Endothelial cell of umbilical vein (primary cell): ENCODE data around the gene MEP1B. TPM values are rescaled to one million over a fixed set of nuclear protein-coding genes. Genes with fewer than 3 reads are reported as not detected.

ENCODE experiments used
- BruUV-seq: library from RNA; stranded (reverse); fragments of 400-500 nt; replicated peaks from 2 replicates; lab custom pipeline; 2021; lab: Mats Ljungman, UMichigan
- CTCF ChIA-PET: fragments of 300-600, 350-600 bp; sonication (Branson Sonifier 250); formaldehyde crosslinking; loops from one replicate; lab custom pipeline; 2021; ENCODE audit warnings: antibody characterized with exemption, inconsistent platforms; lab: Charles Lee
- POLR2A ChIA-PET: fragments of 300-600, 350-600 bp; sonication (Branson Sonifier 250); formaldehyde crosslinking; loops from one replicate; lab custom pipeline; 2021; ENCODE audit warnings: antibody characterized with exemption, inconsistent platforms; lab: Charles Lee
- DNase-seq: peaks from one replicate; pipeline ENCODE4 v3.0.0-alpha.2; 2011; ENCODE audit warnings: low read depth, low spot score
- FAIRE-seq: peaks from 2 replicates; lab custom pipeline; 2011; peaks lifted over from hg19 to GRCh38; lab: Jason Lieb, UNC
- H2AFZ ChIP-seq: 2 replicates; pipeline ENCODE4 v1.6.0; 2012; ENCODE audit warnings: low read depth, low read length, control low read depth, inconsistent platforms
- H3K27ac ChIP-seq: 2 replicates; pipeline ENCODE4 v1.5.1; 2011; ENCODE audit warnings: low read depth, mild to moderate bottlenecking, control low read depth, low read length, moderate library complexity; ENCODE audit not compliant: insufficient read depth
- H3K27me3 ChIP-seq, 2 experiments: 2 replicates each; pipeline versions ENCODE4 v1.6.0 to v1.6.1; 2011; ENCODE audit warnings: low read length in 2 of 2, mixed read lengths in 1 of 2; ENCODE audit not compliant: control insufficient read depth in 2 of 2, insufficient read depth in 2 of 2
- H3K36me3 ChIP-seq, 2 experiments: 2 replicates in 1 of 2; 3 replicates in 1 of 2; pipeline ENCODE4 v1.5.1; 2011; ENCODE audit warnings: low read length in 2 of 2, mild to moderate bottlenecking in 1 of 2, moderate library complexity in 1 of 2; ENCODE audit not compliant: control insufficient read depth in 2 of 2, insufficient read depth in 2 of 2; ENCODE audit errors: extremely low read depth in 1 of 2
- H3K4me1 ChIP-seq: 3 replicates; pipeline ENCODE4 v1.5.1; 2011; ENCODE audit warnings: mild to moderate bottlenecking, low read length; ENCODE audit not compliant: control insufficient read depth, insufficient read depth; ENCODE audit errors: extremely low read depth
- H3K4me2 ChIP-seq: 2 replicates; pipeline ENCODE4 v1.6.1; 2011; ENCODE audit warnings: low read length, control low read depth, mixed read lengths; ENCODE audit not compliant: insufficient read depth
- H3K4me3 ChIP-seq, 3 experiments: fragments of 200-600 bp in 1 of 3; sonication (generic), shearing (Covaris generic) in 1 of 3; replicated peaks in 1 of 3; 2 replicates each; pipeline ENCODE4 v1.5.1; 2011 to 2016; ENCODE audit warnings: control low read depth in 3 of 3, low read length in 3 of 3, mild to moderate bottlenecking in 2 of 3, inconsistent platforms in 1 of 3, low read depth in 1 of 3, moderate library complexity in 1 of 3; ENCODE audit not compliant: insufficient read depth in 1 of 3
- H3K79me2 ChIP-seq: 2 replicates; pipeline ENCODE4 v1.6.0; 2012; ENCODE audit warnings: low read length, inconsistent platforms; ENCODE audit not compliant: control insufficient read depth, insufficient read depth
- H3K9ac ChIP-seq: replicated peaks from 2 replicates; pipeline ENCODE3; 2011; ENCODE audit warnings: low read length, control low read depth; ENCODE audit not compliant: insufficient read depth; ENCODE audit errors: extremely low read depth
- H3K9me1 ChIP-seq: replicated peaks from 3 replicates; pipeline ENCODE4 v1.6.0; 2011; ENCODE audit warnings: mild to moderate bottlenecking, low read length; ENCODE audit not compliant: control insufficient read depth, insufficient read depth; ENCODE audit errors: extremely low read depth
- H3K9me3 ChIP-seq: replicated peaks from 2 replicates; pipeline ENCODE4 v1.5.1; 2012; ENCODE audit warnings: low read length, inconsistent platforms; ENCODE audit not compliant: control insufficient read depth, insufficient read depth
- H4K20me1 ChIP-seq: replicated peaks from 2 replicates; pipeline ENCODE3; 2011; ENCODE audit warnings: mild to moderate bottlenecking, low read length; ENCODE audit not compliant: control insufficient read depth, insufficient read depth; ENCODE audit errors: extremely low read depth
- CTCF ChIP-seq, 2 donors: IDR thresholded peaks; 1 replicate in 1 of 2; 2 replicates in 1 of 2; pipeline ENCODE4 v1.5.1; 2011; ENCODE audit warnings: low read length in 2 of 2, mild to moderate bottlenecking in 2 of 2, moderate library complexity in 2 of 2, control low read depth in 1 of 2, inconsistent platforms in 1 of 2, low read depth in 1 of 2; ENCODE audit not compliant: insufficient read depth in 1 of 2; ENCODE audit errors: extremely low read depth in 1 of 2
- EZH2 ChIP-seq: IDR thresholded peaks from 2 replicates; pipeline ENCODE4 v1.6.1; 2012; ENCODE audit warnings: borderline replicate concordance, low read depth, mild to moderate bottlenecking, moderate library complexity, low read length, inconsistent platforms; ENCODE audit not compliant: severe bottlenecking
- FOS ChIP-seq: IDR thresholded peaks from 2 replicates; pipeline ENCODE4 v1.6.1; 2011; ENCODE audit warnings: mild to moderate bottlenecking, low read length, moderate library complexity, borderline replicate concordance; ENCODE audit not compliant: insufficient read depth
- GATA2 ChIP-seq: IDR thresholded peaks from 2 replicates; pipeline ENCODE4 v1.7.0; 2011; ENCODE audit warnings: low read depth, mild to moderate bottlenecking, moderate library complexity, mixed read lengths, low read length; ENCODE audit not compliant: insufficient read length, insufficient read depth
- JUN ChIP-seq: IDR thresholded peaks from 2 replicates; pipeline ENCODE4 v1.6.1; 2011; ENCODE audit warnings: borderline replicate concordance, low read depth; ENCODE audit not compliant: insufficient read length, insufficient read depth
- MAX ChIP-seq: IDR thresholded peaks from 2 replicates; pipeline ENCODE4 v1.6.1; 2011; ENCODE audit not compliant: insufficient read depth, insufficient read length
- MYC ChIP-seq: IDR thresholded peaks from one replicate; pipeline ENCODE4 v1.6.1; 2011; ENCODE audit warnings: mild to moderate bottlenecking, low read depth, low read length
- POLR2A ChIP-seq: IDR thresholded peaks from 2 replicates; pipeline ENCODE4 v1.6.1; 2012; ENCODE audit warnings: low read depth, mild to moderate bottlenecking, control low read depth, low read length
- POLR2AphosphoS5 ChIP-seq: IDR thresholded peaks from 2 replicates; pipeline ENCODE4 v1.6.1; 2012; ENCODE audit warnings: low read depth, mild to moderate bottlenecking, control low read depth, low read length, moderate library complexity; ENCODE audit not compliant: insufficient read depth
- dilution Hi-C: fragments of 300-500 bp; cut with MboI; formaldehyde crosslinking; loops from one replicate; pipeline ENCODE4 v1.15.0; 2019; ENCODE audit warnings: low sequenced_read_pairs; ENCODE audit not compliant: extremely low pct_ligation_motif_present
- intact Hi-C: fragments of 100-400 bp; cut with micrococcal nuclease; formaldehyde crosslinking; loops from one replicate; pipeline ENCODE4 v1.10.0; 2022
- polyA plus RNA-seq, 4 experiments: library from polyadenylated mRNA; depleted of rRNA in 3 of 4; stranded (reverse) in 3 of 4; unstranded in 1 of 4; fragments of >200 nt; gene quantifications; 2 replicates each; pipeline versions ENCODE4 v1.2.1 to v1.2.3, GENCODE V29; 2011 to 2012; ENCODE audit warnings: missing spikeins in 1 of 4
- total RNA-seq: library from RNA; stranded (reverse); gene quantifications from 2 replicates; pipeline ENCODE4 v1.2.3, GENCODE V29; 2021

The MEP1B gene
- total and polyA plus RNA-seq, 2 donors (not counting 3 experiments of a cell fraction or from before 2014, with no cell fraction given), result not detected

DNA sequence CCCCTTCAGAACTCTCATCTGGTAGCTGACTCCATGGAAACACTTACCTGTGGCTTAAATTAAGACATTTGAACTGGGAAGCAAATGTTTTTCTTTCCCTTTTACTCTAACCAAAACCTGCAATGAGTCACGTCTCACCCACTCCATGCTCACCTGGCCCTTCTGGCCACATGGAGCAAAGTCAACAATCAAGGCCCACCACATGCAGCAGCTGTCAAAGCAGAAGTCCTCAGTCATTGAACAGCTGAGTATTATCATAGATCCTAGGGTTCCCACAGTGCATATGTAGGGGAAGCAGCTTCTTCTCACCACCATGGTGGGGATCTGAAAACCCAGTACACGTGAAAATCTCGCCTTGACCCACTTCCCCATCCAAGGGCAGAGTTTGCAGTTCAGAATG, 12.3 kb upstream of the MEP1B start:
- H3K4me1 ChIP-seq, result no peaks in the 10 kb centered on the region
- H3K79me2 ChIP-seq, result no peaks in the 10 kb centered on the region
- H3K9me3 ChIP-seq, result no peaks in the 10 kb centered on the region
- DNase-seq (no peak), FAIRE-seq (no peak)
- ChIA-PET CTCF (interaction anchor here (1.0 kb wide), 1 partner anchor 375 kb away, joined by 3 read pairs; no protein-coding TSS in a partner anchor), POLR2A (no interaction called here)
- H2AFZ ChIP-seq, result no peak overlapping the region
- no peak overlapping the region for H3K27ac ChIP-seq
- dilution Hi-C loops (no loop called here), intact Hi-C loops (no loop called here)
- BruUV-seq, result no TSS peak
- no peaks in the 10 kb centered on the region for H4K20me1 ChIP-seq
- H3K27me3 ChIP-seq, result no peaks in the 10 kb centered on the region
- no peaks in the 10 kb centered on the region for H3K9me1 ChIP-seq
- TF ChIP-seq FOS (no peak), GATA2 (no peak), CTCF (IDR thresholded peaks at IDR 0.05; ENCODE audit: extremely low read depth in 1 of 2, insufficient read depth in 1 of 2, low read depth in 1 of 2, low read length in 2 of 2) (no peak), MYC (no peak), EZH2 (no peak), MAX (no peak), POLR2AphosphoS5 (no peak), POLR2A (no peak), JUN (no peak)
- no peaks in the 10 kb centered on the region for H3K36me3 ChIP-seq
- no peak overlapping the region for H3K4me2 ChIP-seq
- no peak overlapping the region for H3K4me3 ChIP-seq
- H3K9ac ChIP-seq, result no peak overlapping the region
